ENCODE data around the gene FKTN. TPM values are rescaled to one million over a fixed set of nuclear protein-coding genes. Genes with fewer than 3 reads are reported as not detected.

FKTN gene
- total and polyA plus RNA-seq, 2 donors from 2014 or later = 5.9 to 21.4 TPM

DNA sequence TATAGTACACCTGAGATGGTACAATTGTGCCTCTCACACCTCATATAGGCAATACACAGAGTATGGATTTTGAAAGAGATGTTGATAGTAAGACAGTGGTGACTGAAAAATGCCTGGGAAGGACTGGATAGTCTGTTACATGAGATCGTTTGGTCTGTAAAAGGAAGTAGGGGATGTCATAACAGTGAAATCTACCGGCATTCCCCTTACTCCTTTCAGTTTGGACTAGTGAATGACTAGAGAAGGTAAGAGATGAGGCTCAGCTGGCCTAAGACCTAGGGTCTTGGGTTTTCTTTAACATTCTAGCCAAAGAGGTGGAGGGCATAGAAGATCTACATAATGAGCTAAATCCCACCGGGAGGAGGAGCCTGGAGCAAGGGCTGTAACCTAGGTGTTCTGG is 112.4 kb downstream of the FKTN start:
- H3K4me1 ChIP-seq (ENCODE audit: control insufficient read depth in 2 of 3, insufficient read depth in 2 of 3, low read depth in 1 of 3, low read length in 3 of 3) = no peaks in the 10 kb centered on the region
- H3K27ac ChIP-seq (ENCODE audit: low read depth in 2 of 2, low read length in 2 of 2) = no peak overlapping the region
- no peaks in the 10 kb centered on the region for H3K36me3 ChIP-seq (ENCODE audit: control insufficient read depth in 2 of 3, insufficient read depth in 3 of 3, low read length in 3 of 3)
- no peak overlapping the region for H3K9ac ChIP-seq (ENCODE audit: low read length in 3 of 3)
- H3K4me3 ChIP-seq (ENCODE audit: low read length in 3 of 3) = no peak overlapping the region
- DNase-seq (no peak), FAIRE-seq (no peak)
- no peaks in the 10 kb centered on the region for H3K27me3 ChIP-seq (ENCODE audit: control insufficient read depth, insufficient read depth, low read length)
- no peaks in the 10 kb centered on the region for H3K9me3 ChIP-seq (ENCODE audit: control insufficient read depth in 2 of 3, insufficient read depth in 1 of 3, low read length in 3 of 3)
- TF ChIP-seq, protein P1, sequence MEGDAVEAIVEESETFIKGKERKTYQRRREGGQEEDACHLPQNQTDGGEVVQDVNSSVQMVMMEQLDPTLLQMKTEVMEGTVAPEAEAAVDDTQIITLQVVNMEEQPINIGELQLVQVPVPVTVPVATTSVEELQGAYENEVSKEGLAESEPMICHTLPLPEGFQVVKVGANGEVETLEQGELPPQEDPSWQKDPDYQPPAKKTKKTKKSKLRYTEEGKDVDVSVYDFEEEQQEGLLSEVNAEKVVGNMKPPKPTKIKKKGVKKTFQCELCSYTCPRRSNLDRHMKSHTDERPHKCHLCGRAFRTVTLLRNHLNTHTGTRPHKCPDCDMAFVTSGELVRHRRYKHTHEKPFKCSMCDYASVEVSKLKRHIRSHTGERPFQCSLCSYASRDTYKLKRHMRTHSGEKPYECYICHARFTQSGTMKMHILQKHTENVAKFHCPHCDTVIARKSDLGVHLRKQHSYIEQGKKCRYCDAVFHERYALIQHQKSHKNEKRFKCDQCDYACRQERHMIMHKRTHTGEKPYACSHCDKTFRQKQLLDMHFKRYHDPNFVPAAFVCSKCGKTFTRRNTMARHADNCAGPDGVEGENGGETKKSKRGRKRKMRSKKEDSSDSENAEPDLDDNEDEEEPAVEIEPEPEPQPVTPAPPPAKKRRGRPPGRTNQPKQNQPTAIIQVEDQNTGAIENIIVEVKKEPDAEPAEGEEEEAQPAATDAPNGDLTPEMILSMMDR (IDR thresholded peaks at IDR 0.05; ENCODE audit: borderline replicate concordance, extremely low read depth, insufficient read depth) = no peak
- intact Hi-C loops (cut with DNase I) = no loop called here

DNA sequence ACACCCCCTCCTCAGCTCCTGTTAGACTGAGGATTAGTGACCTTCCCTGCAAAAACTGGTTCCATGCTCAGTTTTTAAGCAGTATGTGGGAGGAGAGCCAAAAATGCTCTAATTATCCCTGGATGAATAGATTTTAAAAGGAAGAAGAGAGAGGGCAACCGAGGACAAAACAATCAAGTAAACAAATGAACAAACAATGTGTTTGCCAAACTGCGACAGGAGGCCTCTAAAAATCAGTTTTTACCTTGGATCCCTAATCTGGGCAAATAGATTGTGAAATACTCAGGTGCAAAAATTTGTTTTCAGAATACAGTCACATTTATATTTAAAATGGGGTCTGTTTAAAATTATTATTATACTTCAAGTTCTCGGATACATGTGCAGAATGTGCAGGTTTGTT is 112.8 kb downstream of the FKTN start:
- FAIRE-seq = no peak
- Histone ChIP-seq H3K36me3 (ENCODE audit: control insufficient read depth in 2 of 3, insufficient read depth in 3 of 3, low read length in 3 of 3) (no peaks in the 10 kb centered on the region), H3K27ac (ENCODE audit: low read depth in 2 of 2, low read length in 2 of 2) (no peak overlapping the region), H3K9me3 (ENCODE audit: control insufficient read depth in 2 of 3, insufficient read depth in 1 of 3, low read length in 3 of 3) (no peaks in the 10 kb centered on the region), H3K9ac (ENCODE audit: low read length in 3 of 3) (no peak overlapping the region), H3K27me3 (ENCODE audit: control insufficient read depth, insufficient read depth, low read length) (no peaks in the 10 kb centered on the region), H3K4me3 (ENCODE audit: low read length in 3 of 3) (no peak overlapping the region), H3K4me1 (ENCODE audit: control insufficient read depth in 2 of 3, insufficient read depth in 2 of 3, low read depth in 1 of 3, low read length in 3 of 3) (no peaks in the 10 kb centered on the region)
- TF ChIP-seq, protein P1 (IDR thresholded peaks at IDR 0.05; ENCODE audit: borderline replicate concordance, extremely low read depth, insufficient read depth) = no peak
- DNase-seq = no peak
- intact Hi-C loops (cut with DNase I) = no loop called here

DNA sequence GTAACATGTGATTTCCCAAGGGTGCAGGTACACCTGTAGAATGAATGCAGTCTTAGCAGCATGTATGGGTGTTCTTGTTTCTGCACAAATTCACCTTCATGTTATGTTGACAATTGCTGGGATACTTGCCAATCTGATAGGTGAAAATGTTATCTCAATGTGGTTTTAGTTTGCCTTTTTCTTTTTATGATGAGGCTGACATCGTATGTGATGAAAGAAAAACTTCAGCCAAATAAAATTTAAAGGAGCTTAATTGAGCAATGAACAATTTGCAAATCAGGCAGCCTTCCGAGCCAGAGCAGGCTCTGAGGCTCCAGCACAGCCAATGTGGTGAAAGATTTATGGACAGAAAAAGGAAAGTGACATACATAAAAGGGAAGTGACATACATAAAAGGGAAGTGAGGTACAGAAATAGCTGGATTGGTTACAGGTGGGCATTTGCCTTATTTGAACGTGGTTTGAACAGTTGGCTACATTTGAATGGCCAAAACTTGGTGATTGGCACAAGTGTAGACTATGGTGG is 114.8 kb downstream of the FKTN start:
- no peaks in the 10 kb centered on the region for H3K27me3 ChIP-seq (ENCODE audit: control insufficient read depth, insufficient read depth, low read length)
- H3K4me1 ChIP-seq (ENCODE audit: control insufficient read depth in 2 of 3, insufficient read depth in 2 of 3, low read depth in 1 of 3, low read length in 3 of 3) = no peaks in the 10 kb centered on the region
- no peaks in the 10 kb centered on the region for H3K9me3 ChIP-seq (ENCODE audit: control insufficient read depth in 2 of 3, insufficient read depth in 1 of 3, low read length in 3 of 3)
- no peak overlapping the region for H3K9ac ChIP-seq (ENCODE audit: low read length in 3 of 3)
- H3K27ac ChIP-seq (ENCODE audit: low read depth in 2 of 2, low read length in 2 of 2) = no peak overlapping the region
- no peaks in the 10 kb centered on the region for H3K36me3 ChIP-seq (ENCODE audit: control insufficient read depth in 2 of 3, insufficient read depth in 3 of 3, low read length in 3 of 3)
- DNase-seq (no peak), FAIRE-seq (no peak)
- intact Hi-C loops (cut with DNase I) = no loop called here
- TF ChIP-seq, protein P1 (IDR thresholded peaks at IDR 0.05; ENCODE audit: borderline replicate concordance, extremely low read depth, insufficient read depth) = no peak
- H3K4me3 ChIP-seq (ENCODE audit: low read length in 3 of 3) = no peak overlapping the region

DNA sequence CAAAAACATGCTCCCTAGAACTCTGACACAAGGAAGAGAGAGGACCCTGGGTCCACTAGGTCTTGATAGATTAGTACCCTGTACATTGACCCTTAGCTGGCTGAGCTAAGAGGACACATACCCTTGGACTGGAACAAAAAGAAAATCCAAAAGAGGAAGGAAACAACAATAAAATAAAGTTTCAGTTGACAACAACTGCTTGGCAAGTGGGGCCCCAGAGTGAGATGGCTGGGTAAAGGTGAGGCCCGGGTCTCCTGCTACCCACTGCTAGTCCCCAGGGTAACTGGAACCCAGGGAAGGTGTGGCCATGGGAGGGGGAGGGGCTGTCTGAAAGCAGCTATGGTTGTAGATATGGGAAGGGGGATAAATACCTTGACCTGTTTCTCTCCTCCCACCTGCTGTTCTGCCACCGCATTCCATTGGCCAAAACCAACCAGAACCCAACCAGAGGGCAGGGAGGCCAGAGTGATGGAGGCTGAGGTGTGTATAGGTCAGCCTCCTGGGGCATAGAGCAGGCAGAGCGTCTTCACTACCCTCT is 116.0 kb downstream of the FKTN start:
- Histone ChIP-seq H3K4me1 (ENCODE audit: control insufficient read depth in 2 of 3, insufficient read depth in 2 of 3, low read depth in 1 of 3, low read length in 3 of 3) (peaks cover 0 to 7% (median 0%) of the 10 kb centered on the region in 3 donors), H3K4me3 (ENCODE audit: low read length in 3 of 3) (no peak overlapping the region), H3K9ac (ENCODE audit: low read length in 3 of 3) (no peak overlapping the region), H3K9me3 (ENCODE audit: control insufficient read depth in 2 of 3, insufficient read depth in 1 of 3, low read length in 3 of 3) (no peaks in the 10 kb centered on the region), H3K27ac (ENCODE audit: low read depth in 2 of 2, low read length in 2 of 2) (no peak overlapping the region), H3K36me3 (ENCODE audit: control insufficient read depth in 2 of 3, insufficient read depth in 3 of 3, low read length in 3 of 3) (no peaks in the 10 kb centered on the region), H3K27me3 (ENCODE audit: control insufficient read depth, insufficient read depth, low read length) (no peaks in the 10 kb centered on the region)
- TF ChIP-seq, protein P1 (IDR thresholded peaks at IDR 0.05; ENCODE audit: borderline replicate concordance, extremely low read depth, insufficient read depth) = no peak
- DNase-seq (no peak), FAIRE-seq (no peak)
- intact Hi-C loops (cut with DNase I) = no loop called here
